ENCODE results near the gene ARHGAP10. TPM values are rescaled to one million over a fixed set of nuclear protein-coding genes. Genes with fewer than 3 reads are reported as not detected.

ARHGAP10 gene
- total and polyA plus RNA-seq, 2 donors from 2014 or later = 13.4 to 20.3 TPM

DNA sequence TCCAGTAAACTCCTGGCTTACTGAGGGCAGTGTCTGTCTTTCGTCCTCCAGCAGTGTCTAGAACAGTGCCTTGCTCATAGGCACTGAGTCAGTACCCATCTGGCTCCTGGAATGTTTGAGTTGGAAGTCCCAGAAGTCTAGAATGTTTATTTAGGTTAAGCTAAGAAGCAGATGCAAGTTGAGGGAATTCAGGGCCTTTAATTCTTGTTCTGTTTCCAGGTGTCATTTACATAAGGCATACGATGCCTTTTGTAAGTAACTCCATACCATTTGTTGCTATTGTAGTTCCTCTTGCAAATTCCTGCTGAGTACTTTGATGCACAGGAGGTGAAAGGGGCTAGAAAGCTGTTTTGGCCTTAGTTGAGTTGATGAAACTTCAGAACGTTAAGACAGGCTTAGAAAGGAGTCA lies 22.2 kb downstream of the ARHGAP10 start:
- peaks cover 0 to 4% (median 4%) of the 10 kb centered on the region in 3 donors for H3K4me1 ChIP-seq (ENCODE audit: control insufficient read depth in 2 of 3, insufficient read depth in 2 of 3, low read depth in 1 of 3, low read length in 3 of 3)
- no peaks in the 10 kb centered on the region for H3K36me3 ChIP-seq (ENCODE audit: control insufficient read depth in 2 of 3, insufficient read depth in 3 of 3, low read length in 3 of 3)
- H3K9ac ChIP-seq (ENCODE audit: low read length in 3 of 3) = no peak overlapping the region
- H3K4me3 ChIP-seq (ENCODE audit: low read length in 3 of 3) = no peak overlapping the region
- intact Hi-C loops (cut with DNase I) = no loop called here
- no peak overlapping the region for H3K27ac ChIP-seq (ENCODE audit: low read depth in 2 of 2, low read length in 2 of 2)
- H3K9me3 ChIP-seq (ENCODE audit: control insufficient read depth in 2 of 3, insufficient read depth in 1 of 3, low read length in 3 of 3) = no peaks in the 10 kb centered on the region
- no peak for TF ChIP-seq CTCF (IDR thresholded peaks at IDR 0.05; ENCODE audit: borderline replicate concordance, extremely low read depth, insufficient read depth)
- no peak for DNase-seq
- no peaks in the 10 kb centered on the region for H3K27me3 ChIP-seq (ENCODE audit: control insufficient read depth, insufficient read depth, low read length)
- FAIRE-seq = no peak

- intact Hi-C loops (cut with DNase I) = no loop called here
- Histone ChIP-seq H3K9ac (ENCODE audit: low read length in 3 of 3) (no peak overlapping the region), H3K9me3 (ENCODE audit: control insufficient read depth in 2 of 3, insufficient read depth in 1 of 3, low read length in 3 of 3) (no peaks in the 10 kb centered on the region), H3K4me3 (ENCODE audit: low read length in 3 of 3) (no peak overlapping the region), H3K4me1 (ENCODE audit: control insufficient read depth in 2 of 3, insufficient read depth in 2 of 3, low read depth in 1 of 3, low read length in 3 of 3) (peaks cover 0 to 4% (median 2%) of the 10 kb centered on the region in 3 donors), H3K36me3 (ENCODE audit: control insufficient read depth in 2 of 3, insufficient read depth in 3 of 3, low read length in 3 of 3) (no peaks in the 10 kb centered on the region), H3K27me3 (ENCODE audit: control insufficient read depth, insufficient read depth, low read length) (no peaks in the 10 kb centered on the region), H3K27ac (ENCODE audit: low read depth in 2 of 2, low read length in 2 of 2) (no peak overlapping the region)
- TF ChIP-seq CTCF (IDR thresholded peaks at IDR 0.05; ENCODE audit: borderline replicate concordance, extremely low read depth, insufficient read depth) = no peak
- FAIRE-seq (no peak), DNase-seq (no peak)
Observed at GRCh38 chr4:147755561-147756295, 23.8 kb downstream of the ARHGAP10 start.

DNA sequence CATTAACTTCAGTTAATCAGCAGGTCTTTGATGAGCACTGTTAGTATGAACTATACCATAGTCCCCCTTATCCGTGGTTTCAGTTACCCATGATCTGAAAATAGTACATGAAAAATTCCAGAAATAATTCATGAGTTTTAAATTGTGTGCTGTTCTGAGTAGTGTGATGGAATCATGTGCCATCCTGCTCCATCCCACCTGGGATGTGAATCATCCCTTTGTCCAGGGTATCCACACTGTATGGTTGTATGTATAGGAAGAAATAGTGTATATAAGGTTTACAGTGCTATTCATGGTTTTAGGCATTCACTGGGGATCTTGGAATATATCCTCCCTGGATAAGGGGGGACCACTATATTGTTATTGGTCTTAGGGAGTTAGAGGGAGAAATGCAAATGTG lies 24.5 kb downstream of the ARHGAP10 start:
- Histone ChIP-seq H3K27me3 (ENCODE audit: control insufficient read depth, insufficient read depth, low read length) (no peaks in the 10 kb centered on the region), H3K36me3 (ENCODE audit: control insufficient read depth in 2 of 3, insufficient read depth in 3 of 3, low read length in 3 of 3) (no peaks in the 10 kb centered on the region), H3K4me3 (ENCODE audit: low read length in 3 of 3) (no peak overlapping the region), H3K4me1 (ENCODE audit: control insufficient read depth in 2 of 3, insufficient read depth in 2 of 3, low read depth in 1 of 3, low read length in 3 of 3) (peaks cover 0 to 4% (median 2%) of the 10 kb centered on the region in 3 donors), H3K27ac (ENCODE audit: low read depth in 2 of 2, low read length in 2 of 2) (no peak overlapping the region), H3K9me3 (ENCODE audit: control insufficient read depth in 2 of 3, insufficient read depth in 1 of 3, low read length in 3 of 3) (no peaks in the 10 kb centered on the region), H3K9ac (ENCODE audit: low read length in 3 of 3) (no peak overlapping the region)
- no peak for DNase-seq
- TF ChIP-seq CTCF (IDR thresholded peaks at IDR 0.05; ENCODE audit: borderline replicate concordance, extremely low read depth, insufficient read depth) = no peak
- no peak for FAIRE-seq
- intact Hi-C loops (cut with DNase I) = no loop called here

Measured in kidney (tissue), 14 donors.